HG02610 (cell line): ENCODE results near the gene TESK2.
A peak's percentile ranks its signal among the peaks of the same experiment; 100 is the strongest.
"Not testable (repeated sequence)": the region's sequence is repeated elsewhere in the genome, so short reads cannot be mapped to it uniquely, and the experiment has no call there.

Experiments used
- ATAC-seq: cut with Tn5 transposase; IDR thresholded peaks from one replicate; pipeline ENCODE4 v1.9.1; 2021; ENCODE audit warnings: mild to moderate bottlenecking, moderate library complexity; ENCODE audit not compliant: unreplicated experiment

The TESK2 gene

DNA sequence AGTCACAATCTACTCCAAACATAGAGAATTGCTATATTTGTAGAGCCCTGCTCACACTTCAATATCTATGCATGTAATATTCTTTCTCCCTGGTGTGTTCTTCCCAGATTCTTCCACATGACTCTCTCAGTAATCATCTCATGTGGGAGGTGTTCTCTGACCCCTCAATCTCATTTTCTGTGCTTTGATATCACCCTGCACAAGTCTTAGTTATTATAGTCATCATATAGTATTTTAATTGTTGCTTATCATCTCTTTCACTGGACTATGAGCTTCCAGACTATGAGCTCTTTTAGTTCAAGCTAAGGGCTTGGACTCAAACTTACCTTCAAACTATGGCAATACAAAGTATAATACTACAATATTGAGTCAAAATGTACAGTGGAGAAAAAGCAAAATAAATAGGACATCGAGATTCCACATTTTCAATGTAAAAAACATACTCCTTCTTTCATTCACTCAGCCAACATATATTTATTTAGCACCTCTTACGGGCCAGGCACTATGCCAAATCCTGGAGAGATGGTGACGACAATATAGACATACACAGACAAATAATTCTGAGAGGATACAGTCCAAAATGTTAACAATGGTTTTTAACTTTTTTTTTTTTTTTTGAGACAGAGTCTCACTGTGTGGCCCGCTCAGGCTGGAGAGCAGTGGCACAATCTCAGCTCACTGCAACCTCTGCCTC, 12.7 kb downstream of the TESK2 start:
- ATAC-seq = no peak

- no peak for ATAC-seq
Measured at GRCh38 chr1:45477646-45478045, 13.3 kb downstream of the TESK2 start.

DNA sequence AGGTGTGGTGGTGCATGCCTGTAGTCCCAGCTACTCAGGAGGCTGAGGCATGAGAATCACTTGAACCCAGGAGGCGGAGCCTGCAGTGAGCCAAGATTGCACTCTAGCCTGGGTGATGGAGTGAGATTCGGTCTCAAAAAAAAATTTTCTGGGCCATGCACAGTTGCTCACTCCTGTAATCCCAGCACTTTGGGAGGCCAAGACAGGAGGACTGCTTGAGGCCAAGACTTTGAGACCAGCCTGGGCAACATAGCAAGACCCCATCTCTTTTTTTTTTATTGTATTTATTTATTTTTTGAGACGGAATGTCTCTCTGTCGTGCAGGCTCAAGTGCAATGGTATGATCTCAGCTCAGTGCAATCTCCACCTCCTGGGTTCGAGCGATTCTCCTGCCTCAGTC, 16.8 kb downstream of the TESK2 start:
- ATAC-seq = not testable (repeated sequence)

GRCh38 chr1:45473302-45473701, 17.7 kb downstream of the TESK2 start:
- ATAC-seq = no peak

DNA sequence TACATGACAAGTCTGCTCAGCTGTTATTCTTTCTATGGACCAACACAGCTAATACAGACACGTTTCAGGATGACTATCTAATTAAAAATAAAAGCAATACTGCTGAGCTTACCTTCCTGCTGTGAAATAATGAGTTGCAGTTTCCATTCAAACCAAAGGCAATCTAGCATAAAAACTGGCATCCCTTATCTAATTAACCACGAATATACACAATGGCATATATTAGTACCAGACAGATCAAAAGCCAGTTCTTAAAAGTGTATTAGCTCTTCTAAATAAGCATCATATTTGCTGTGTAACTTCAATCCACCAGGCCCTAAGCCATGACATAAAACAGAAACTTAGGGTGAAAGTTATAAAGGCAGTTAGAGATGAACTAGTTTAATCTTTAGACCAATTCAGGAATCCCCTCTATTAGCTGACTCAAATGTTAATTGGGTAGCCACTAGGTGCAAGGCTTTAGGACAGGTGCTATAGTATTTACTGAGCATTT, 20.6 kb downstream of the TESK2 start:
- ATAC-seq = peak; percentile 59

DNA sequence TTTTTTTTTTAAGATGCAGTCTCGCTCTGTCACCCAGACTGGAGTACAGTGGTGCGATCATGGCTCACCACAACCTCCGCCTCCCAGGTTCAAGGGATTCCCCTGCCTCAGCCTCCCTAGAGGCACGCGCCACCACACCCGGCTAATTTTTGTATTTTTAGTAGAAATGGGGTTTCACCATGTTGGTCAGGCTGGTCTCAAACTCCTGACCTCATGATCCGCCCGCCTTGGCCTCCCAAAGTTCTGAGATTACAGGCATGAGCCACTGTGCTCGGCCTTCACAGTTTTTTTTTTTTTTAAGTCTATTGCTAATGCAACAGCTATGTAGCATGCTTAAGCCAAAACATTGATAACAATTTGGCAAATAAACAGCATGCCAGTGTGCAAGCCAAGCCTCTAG, 23.6 kb downstream of the TESK2 start:
- peak; percentile 62 for ATAC-seq

DNA sequence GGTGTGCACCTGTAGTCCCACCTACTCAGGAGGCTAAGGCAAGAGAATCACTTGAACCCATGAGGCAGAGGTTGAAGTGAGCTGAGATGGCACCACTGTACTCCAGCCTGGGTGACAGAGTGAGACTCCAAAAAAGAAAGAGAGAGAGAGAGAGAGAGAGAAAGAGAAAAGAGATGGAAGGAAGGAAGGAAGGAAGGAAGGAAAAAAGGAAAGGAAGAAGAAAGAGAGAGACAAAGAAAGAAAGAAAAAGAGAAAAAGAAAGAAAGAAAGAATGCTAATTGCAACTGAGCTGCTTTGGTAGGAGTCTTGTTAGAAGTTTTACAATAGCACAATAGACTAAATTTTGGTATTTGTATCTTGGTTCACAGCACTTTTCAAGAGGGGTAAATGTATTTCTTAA, 25.7 kb downstream of the TESK2 start:
- no peak for ATAC-seq

DNA sequence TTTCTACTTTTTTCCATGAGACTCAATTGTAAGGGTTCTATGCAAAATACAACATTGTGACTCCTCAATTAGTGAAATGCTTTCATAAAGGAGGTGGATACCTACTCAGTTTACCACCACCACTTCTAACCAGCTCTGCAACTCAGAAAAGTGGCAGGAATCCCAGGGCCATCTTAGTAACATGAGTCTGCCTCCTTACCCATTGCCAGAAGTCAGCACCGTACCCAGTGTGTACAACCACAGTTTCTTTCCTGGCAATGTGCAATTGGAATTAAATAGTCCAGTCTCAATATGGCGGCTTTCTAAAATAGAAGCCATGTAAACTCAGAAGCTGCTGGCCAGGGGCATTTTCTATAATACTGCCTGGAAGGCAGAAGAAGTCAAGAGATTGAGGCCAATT, 32.1 kb downstream of the TESK2 start:
- no peak for ATAC-seq

DNA sequence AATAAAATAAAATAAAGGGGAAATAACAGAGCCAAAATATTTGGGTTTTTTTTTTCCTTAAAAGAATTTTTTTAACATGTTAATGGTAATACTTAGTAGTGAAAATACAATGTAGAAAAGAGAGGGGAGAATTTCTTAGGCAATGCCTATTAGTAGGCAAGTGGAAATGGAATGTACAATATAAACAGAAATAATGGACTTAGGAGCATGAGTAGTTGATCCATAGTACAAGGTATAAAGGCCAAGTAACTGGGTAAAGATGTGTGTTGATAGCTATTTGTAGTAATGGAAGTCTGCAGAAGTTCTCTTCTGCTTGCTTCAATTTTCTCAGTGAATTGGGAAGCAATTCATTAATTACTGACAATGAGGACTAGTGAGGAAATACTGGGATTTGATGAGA, 34.4 kb downstream of the TESK2 start:
- no peak for ATAC-seq

GRCh38 chr1:45455162-45455561, 35.8 kb downstream of the TESK2 start:
- ATAC-seq = no peak

DNA sequence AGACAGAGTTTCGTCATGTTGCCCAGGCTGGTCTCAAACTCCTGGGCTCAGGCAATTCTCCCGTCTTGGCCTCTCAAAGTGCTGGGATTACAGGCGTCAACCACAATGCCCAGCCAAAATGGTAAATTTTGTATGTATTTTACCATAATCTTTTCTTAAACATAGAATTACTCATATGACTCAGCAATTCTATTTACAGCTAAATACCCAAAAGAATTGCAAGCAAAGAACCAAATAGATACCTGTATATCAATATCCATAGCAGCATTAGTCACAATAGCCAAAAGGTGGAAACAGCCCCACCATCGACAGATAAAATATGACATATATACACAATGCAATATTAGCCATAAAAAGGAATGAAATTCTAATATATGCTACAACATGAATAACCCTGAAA, 36.5 kb downstream of the TESK2 start:
- no peak for ATAC-seq

DNA sequence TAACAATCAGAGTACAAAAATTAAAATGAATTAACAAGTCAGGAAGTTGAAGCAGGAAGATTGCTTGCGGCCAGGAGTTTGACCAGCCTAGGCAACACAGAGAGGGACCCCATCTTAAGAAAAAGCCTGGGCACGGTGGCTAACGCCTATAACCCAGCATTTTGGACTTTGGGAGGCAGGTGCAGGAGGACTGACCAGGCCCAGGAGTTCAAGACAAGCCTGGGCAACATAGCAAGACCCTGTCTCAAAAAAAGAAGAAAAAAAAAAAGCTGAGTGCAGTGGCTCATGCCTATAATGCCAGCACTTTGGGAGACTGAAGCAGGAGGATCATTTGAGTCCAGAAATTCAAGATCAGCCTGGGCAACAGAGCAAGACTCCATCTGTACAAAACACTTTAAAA, 38.5 kb downstream of the TESK2 start:
- ATAC-seq = no peak

GRCh38 chr1:45448357-45448756, 42.6 kb downstream of the TESK2 start:
- ATAC-seq = no peak

- ATAC-seq = no peak
Measured at GRCh38 chr1:45446950-45447672, 43.9 kb downstream of the TESK2 start.

GRCh38 chr1:45446530-45446929, 44.4 kb downstream of the TESK2 start:
- no peak for ATAC-seq

- ATAC-seq = no peak
Measured at GRCh38 chr1:45444609-45445131, 46.3 kb downstream of the TESK2 start.

GRCh38 chr1:45443580-45444446, 47.1 kb downstream of the TESK2 start:
- ATAC-seq = no peak

GRCh38 chr1:45442272-45442671, 48.7 kb downstream of the TESK2 start:
- ATAC-seq = no peak

GRCh38 chr1:45437323-45437722, 53.6 kb downstream of the TESK2 start:
- no peak for ATAC-seq

DNA sequence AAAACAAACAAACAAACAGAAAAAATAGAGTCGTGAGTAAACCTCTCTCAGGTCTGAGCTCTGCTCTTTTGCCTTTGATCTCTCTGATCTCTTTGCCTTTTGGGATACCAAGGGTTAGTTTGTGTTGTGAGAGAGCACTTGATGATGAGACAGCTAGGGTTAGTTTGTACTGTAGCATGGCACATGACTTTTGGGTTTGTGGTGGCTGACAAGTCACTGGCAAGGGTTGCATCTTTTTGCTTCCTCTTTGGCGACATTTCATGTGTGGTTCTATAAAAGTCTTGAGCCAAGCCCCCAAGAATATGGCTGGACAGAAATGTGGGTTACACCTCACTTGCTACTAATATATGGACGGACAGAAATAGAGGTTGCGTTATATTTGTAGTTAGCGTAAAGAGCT, 60.5 kb downstream of the TESK2 start:
- no peak for ATAC-seq

- ATAC-seq = no peak
Measured at GRCh38 chr1:45429561-45430159, 61.3 kb downstream of the TESK2 start.
